Sigmoid colon (tissue), 4 donors: Measurements from ENCODE around the gene SERPINA12.

Experiments
- POLR2AphosphoS5 ChIP-seq, 4 donors: sonication (generic); formaldehyde crosslinking; IDR thresholded peaks; one replicate each; pipeline ENCODE4 v1.6.1; 2017; ENCODE audit warnings: antibody characterized with exemption in 4 of 4
- TF ChIP-seq, protein P1 (sequence below), 4 experiments: fragments of 450-650 bp in 3 of 4; fragments of 200-600 bp in 1 of 4; IDR thresholded peaks; one replicate each; pipeline ENCODE4 v1.5.1; 2016 to 2019; ENCODE audit warnings: antibody characterized with exemption in 4 of 4, mild to moderate bottlenecking in 3 of 4, moderate library complexity in 2 of 4

DNA sequence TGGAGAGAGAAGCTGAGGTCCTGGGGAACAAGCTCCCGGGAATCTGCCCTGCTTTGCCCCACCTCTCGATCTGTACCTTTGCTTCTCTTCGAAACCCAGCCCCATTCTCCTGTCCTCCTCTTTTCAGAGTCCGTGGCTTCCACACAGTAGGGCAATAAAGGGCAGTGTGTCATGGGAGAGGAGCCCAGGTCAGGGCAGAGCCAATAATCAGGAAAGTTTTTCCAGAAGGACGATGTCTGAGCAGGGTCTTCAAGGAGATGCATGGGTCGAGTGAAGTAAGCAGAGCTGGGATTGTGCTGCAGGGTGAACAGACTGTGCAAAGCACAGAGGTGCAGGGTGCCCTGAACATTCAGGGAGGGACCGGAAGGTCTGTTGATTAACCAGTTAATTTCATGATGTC, 29.9 kb upstream of the SERPINA12 start:
- TF ChIP-seq POLR2AphosphoS5 (IDR thresholded peaks at IDR 0.05) = no peak
- TF ChIP-seq, protein P1, sequence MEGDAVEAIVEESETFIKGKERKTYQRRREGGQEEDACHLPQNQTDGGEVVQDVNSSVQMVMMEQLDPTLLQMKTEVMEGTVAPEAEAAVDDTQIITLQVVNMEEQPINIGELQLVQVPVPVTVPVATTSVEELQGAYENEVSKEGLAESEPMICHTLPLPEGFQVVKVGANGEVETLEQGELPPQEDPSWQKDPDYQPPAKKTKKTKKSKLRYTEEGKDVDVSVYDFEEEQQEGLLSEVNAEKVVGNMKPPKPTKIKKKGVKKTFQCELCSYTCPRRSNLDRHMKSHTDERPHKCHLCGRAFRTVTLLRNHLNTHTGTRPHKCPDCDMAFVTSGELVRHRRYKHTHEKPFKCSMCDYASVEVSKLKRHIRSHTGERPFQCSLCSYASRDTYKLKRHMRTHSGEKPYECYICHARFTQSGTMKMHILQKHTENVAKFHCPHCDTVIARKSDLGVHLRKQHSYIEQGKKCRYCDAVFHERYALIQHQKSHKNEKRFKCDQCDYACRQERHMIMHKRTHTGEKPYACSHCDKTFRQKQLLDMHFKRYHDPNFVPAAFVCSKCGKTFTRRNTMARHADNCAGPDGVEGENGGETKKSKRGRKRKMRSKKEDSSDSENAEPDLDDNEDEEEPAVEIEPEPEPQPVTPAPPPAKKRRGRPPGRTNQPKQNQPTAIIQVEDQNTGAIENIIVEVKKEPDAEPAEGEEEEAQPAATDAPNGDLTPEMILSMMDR (IDR thresholded peaks at IDR 0.05) = no peak
